GM23248 (cell line): ENCODE data around the gene MTCH2. TPM values are rescaled to one million over a fixed set of nuclear protein-coding genes. Genes with fewer than 3 reads are reported as not detected.

Experiments used
- DNase-seq: peaks from one replicate; pipeline ENCODE4 v3.0.0-alpha.2; 2015
- H2AFZ ChIP-seq: fragments of 200-600 bp; sonication (generic); 2 replicates; pipeline ENCODE4 v1.6.1; 2016; ENCODE audit warnings: antibody characterized with exemption
- H3F3A ChIP-seq: fragments of 200-600 bp; sonication (generic); 2 replicates; pipeline ENCODE4 v1.6.1; 2016; ENCODE audit warnings: mild to moderate bottlenecking, antibody characterized with exemption, mixed run types; ENCODE audit not compliant: insufficient read depth
- H3K27ac ChIP-seq: fragments of 200-600 bp; sonication (generic); 2 replicates; pipeline ENCODE4 v1.5.1; 2016; ENCODE audit warnings: mild to moderate bottlenecking
- H3K27me3 ChIP-seq: fragments of 200-600 bp; sonication (generic); replicated peaks from 2 replicates; pipeline ENCODE4 v1.6.1; 2016; ENCODE audit warnings: mild to moderate bottlenecking; ENCODE audit not compliant: insufficient read depth
- H3K36me3 ChIP-seq: fragments of 200-600 bp; sonication (generic); 2 replicates; pipeline ENCODE4 v1.6.1; 2016; ENCODE audit warnings: low read depth, mild to moderate bottlenecking
- H3K4me1 ChIP-seq: fragments of 200-600 bp; sonication (generic); 2 replicates; pipeline ENCODE4 v1.6.1; 2016; ENCODE audit warnings: mild to moderate bottlenecking; ENCODE audit not compliant: insufficient read depth
- H3K4me2 ChIP-seq: fragments of 200-600 bp; sonication (generic); one replicate; pipeline ENCODE4 v1.6.1; 2016; ENCODE audit warnings: mild to moderate bottlenecking; ENCODE audit not compliant: unreplicated experiment
- H3K4me3 ChIP-seq: fragments of 200-600 bp; sonication (generic); 2 replicates; pipeline ENCODE4 v1.5.1; 2016; ENCODE audit warnings: mild to moderate bottlenecking
- H3K79me2 ChIP-seq: fragments of 200-600 bp; sonication (generic); 2 replicates; pipeline ENCODE4 v1.6.1; 2016; ENCODE audit warnings: mild to moderate bottlenecking; ENCODE audit not compliant: insufficient read depth
- H3K9ac ChIP-seq: fragments of 200-600 bp; sonication (generic); 2 replicates; pipeline ENCODE4 v1.6.1; 2016; ENCODE audit warnings: mild to moderate bottlenecking
- H3K9me2 ChIP-seq: fragments of 200-600 bp; sonication (generic); 2 replicates; pipeline ENCODE4 v1.6.1; 2016; ENCODE audit warnings: mixed run types, mild to moderate bottlenecking, moderate library complexity; ENCODE audit not compliant: insufficient read depth
- H3K9me3 ChIP-seq: fragments of 200-600 bp; sonication (generic); one replicate; pipeline ENCODE4 v1.6.1; 2017; ENCODE audit warnings: low read depth
- H4K20me1 ChIP-seq: fragments of 200-600 bp; sonication (generic); 2 replicates; pipeline ENCODE4 v1.6.0; 2016; ENCODE audit not compliant: insufficient read depth
- EZH2 ChIP-seq: fragments of 200-600 bp; sonication (generic); IDR thresholded peaks from 2 replicates; pipeline ENCODE4 v1.6.1; 2018; ENCODE audit warnings: antibody characterized with exemption, mild to moderate bottlenecking; ENCODE audit not compliant: insufficient read depth, poor library complexity, severe bottlenecking
- EZH2phosphoT487 ChIP-seq: fragments of 200-600 bp; sonication (generic); IDR thresholded peaks from 2 replicates; pipeline ENCODE4 v1.6.1; 2018; ENCODE audit warnings: antibody characterized with exemption, moderate library complexity, mild to moderate bottlenecking, low read depth; ENCODE audit not compliant: insufficient read depth
- WGBS, 2 experiments: methylation state at CpG; one replicate each; pipeline ENCODE4 v1.1.6; 2015 to 2017; ENCODE audit warnings: low lambda C conversion rate in 2 of 2, low coverage in 1 of 2; ENCODE audit errors: missing lambda C conversion rate in 2 of 2; 5-methylcytosine and 5-hydroxymethylcytosine counted together
- in situ Hi-C: fragments of 300-500 bp; cut with MboI; formaldehyde crosslinking; loops from 2 replicates; pipeline ENCODE4 v1.15.0; 2020
- polyA plus RNA-seq: library from polyadenylated mRNA; unstranded; fragments of >200 nt; fragmentation: Nextera tagmentation; extraction: Ambion mirVana; gene quantifications from 2 replicates; pipeline ENCODE4 v1.2.1, GENCODE V29; 2016
- total RNA-seq: library from RNA; depleted of rRNA; stranded (reverse); fragments of >200 nt; shearing (Covaris generic); gene quantifications from 2 replicates; pipeline ENCODE4 v1.2.3, GENCODE V29; 2014

The MTCH2 gene
- total and polyA plus RNA-seq, 2 experiments from 2014 or later = 84.2 to 169 TPM

DNA sequence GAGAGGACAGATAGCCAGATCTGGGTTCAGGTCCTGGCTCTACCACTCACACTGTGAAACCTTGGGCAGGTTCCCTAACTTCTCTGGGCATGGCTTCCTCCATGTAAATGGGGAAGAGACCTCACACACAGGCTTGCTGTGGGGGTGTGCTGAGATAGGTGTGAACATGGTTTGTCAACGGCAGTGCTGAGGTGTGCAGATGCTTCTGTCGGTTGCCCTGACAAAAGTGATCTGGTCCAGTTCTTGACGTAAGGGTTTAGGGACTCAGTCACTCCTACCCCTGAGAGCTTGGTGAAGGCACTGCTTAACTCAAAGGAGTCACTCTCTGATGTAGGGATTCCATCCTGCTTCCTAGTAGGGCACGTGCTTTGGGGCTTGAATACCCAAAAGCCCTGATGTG is 50.1 kb downstream of the MTCH2 start:
- Histone ChIP-seq H3K4me1 (0 out of 2 replicates have a peak, but pooled peaks cover 3% of the 10 kb centered on the region), H3K79me2 (no peaks in the 10 kb centered on the region), H3K4me3 (no peak overlapping the region), H3K4me2 (no peak overlapping the region), H3K9me2 (no peaks in the 10 kb centered on the region), H3K27ac (no peak overlapping the region), H3K9ac (no peak overlapping the region), H3K36me3 (no peaks in the 10 kb centered on the region), H2AFZ (no peak overlapping the region), H3K9me3 (no peaks in the 10 kb centered on the region), H3F3A (no peaks in the 10 kb centered on the region), H3K27me3 (peaks cover 35% of the 10 kb centered on the region), H4K20me1 (no peaks in the 10 kb centered on the region)
- no peak for DNase-seq
- in situ Hi-C loops = no loop called here
- 37 to 39% methylated on average over 4 of the region's 4 CpGs for WGBS, 2 experiments
- TF ChIP-seq EZH2phosphoT487 (no peak), EZH2 (no peak)

DNA sequence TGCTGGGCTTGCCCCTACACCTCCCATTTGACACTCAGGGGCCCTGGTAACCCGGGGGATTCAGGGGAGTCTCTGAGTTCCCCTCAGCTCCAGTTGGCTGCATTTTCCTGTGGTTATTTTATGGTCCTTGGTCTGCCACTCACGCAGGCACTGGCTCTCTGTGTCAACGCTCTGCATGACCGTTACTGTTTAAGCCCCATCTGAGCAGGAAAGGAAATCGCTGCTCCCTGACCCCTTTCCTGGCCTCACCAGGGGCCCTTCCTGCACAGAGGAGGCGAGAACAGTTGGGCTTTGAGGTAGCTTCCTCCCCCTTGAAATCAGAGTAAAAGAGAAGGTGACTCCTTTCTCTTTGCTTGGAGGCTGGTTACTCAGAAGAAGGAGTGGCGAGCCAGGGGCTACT is 50.6 kb downstream of the MTCH2 start:
- no peak overlapping the region for H3K4me3 ChIP-seq
- H3F3A ChIP-seq = no peaks in the 10 kb centered on the region

DNA sequence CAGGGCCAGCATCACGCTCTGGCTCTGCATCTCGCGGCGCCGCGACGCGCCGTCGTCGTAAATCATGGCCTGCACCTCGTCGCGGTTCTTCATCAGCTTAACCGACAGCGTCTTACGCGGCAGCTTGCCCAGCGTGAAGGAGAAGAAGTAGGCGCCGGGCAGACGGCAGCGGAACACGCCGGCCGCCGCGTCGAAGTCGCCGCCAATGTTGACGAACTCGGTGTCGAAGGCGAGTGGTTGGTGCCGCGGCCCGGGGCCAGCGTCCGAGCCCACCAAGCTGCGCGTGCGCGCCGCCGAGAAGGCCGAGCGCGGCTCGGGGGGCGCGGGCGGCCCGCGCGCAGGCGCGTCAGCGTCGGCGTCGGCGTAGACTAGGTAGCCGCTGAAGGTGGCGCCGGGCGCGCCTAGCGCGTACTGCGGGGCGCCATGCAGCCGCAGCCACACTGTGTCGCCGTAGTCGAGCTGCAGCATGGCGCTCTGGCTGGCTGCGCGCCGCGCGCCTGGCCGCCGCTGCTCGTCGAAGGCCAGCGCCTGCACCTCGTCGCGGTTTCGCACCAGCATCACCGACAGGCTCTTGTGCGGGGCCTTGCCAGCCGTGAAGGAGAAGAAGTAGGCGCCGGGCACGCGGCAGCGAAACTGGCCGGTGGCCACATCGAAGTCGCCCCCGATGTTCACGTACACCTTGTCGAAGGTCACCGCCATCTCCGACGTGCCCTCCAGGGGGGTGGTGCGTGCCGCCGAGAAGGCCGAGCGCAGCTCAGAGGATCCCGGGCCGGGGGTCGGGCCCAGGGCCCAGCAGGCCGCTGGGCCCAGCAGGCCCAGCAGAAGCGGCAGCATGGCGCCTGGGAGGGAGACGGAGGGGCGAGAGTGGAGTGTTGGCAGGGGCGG is 52.1 kb downstream of the MTCH2 start:
- TF ChIP-seq EZH2 (no peak), EZH2phosphoT487 (no peak)
- Histone ChIP-seq H3K4me2 (no peak overlapping the region), H3K36me3 (no peaks in the 10 kb centered on the region), H3K4me1 (0 out of 2 replicates have a peak, but pooled peaks cover 3% of the 10 kb centered on the region), H3K9me2 (no peaks in the 10 kb centered on the region), H3K9ac (no peak overlapping the region), H3K27ac (no peak overlapping the region), H3K27me3 (peaks cover 31% of the 10 kb centered on the region), H3F3A (no peaks in the 10 kb centered on the region), H3K4me3 (no peak overlapping the region), H3K9me3 (no peaks in the 10 kb centered on the region), H2AFZ (no peak overlapping the region), H4K20me1 (no peaks in the 10 kb centered on the region), H3K79me2 (no peaks in the 10 kb centered on the region)
- no peak for DNase-seq
- in situ Hi-C loops = no loop called here
- 85 to 94% methylated on average over 83 to 122 of the region's 122 CpGs for WGBS, 2 experiments

More for the DNA sequence above, 50.6 kb downstream of the MTCH2 start:
- Histone ChIP-seq H3K4me1 (0 out of 2 replicates have a peak, but pooled peaks cover 3% of the 10 kb centered on the region), H3K9me3 (no peaks in the 10 kb centered on the region), H3K4me2 (no peak overlapping the region), H3K36me3 (no peaks in the 10 kb centered on the region), H4K20me1 (no peaks in the 10 kb centered on the region), H3K27ac (no peak overlapping the region), H3K9me2 (no peaks in the 10 kb centered on the region), H3K9ac (no peak overlapping the region), H3K79me2 (no peaks in the 10 kb centered on the region), H3K27me3 (peaks cover 35% of the 10 kb centered on the region), H2AFZ (no peak overlapping the region)
- TF ChIP-seq EZH2 = no peak
- TF ChIP-seq EZH2phosphoT487 = no peak
- in situ Hi-C loops = no loop called here
- WGBS, 2 experiments = 68 to 80% methylated on average over 7 of the region's 7 CpGs
- DNase-seq = no peak

DNA sequence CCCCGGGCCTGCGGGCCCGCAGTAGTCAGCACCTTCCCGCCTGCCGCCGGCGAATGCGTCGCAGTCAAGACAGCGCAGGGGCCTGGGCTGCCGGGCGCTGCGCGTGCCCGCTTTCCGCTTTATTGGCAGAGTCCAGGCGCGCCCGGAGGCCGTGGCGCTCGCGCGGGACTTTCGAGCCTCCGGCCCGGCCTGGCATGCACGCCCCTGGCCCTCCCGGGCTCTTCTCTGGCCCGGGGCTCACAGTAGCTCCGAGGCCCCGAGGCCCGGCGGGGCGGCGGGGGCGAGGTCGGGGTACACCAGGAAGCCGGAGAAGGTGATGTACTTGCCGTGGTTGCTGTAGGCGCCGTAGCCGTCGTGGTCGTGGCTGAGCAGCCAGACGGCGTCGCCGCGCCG is 52.8 kb downstream of the MTCH2 start:
- Histone ChIP-seq H2AFZ (no peak overlapping the region), H3K4me1 (0 out of 2 replicates have a peak, but pooled peaks cover 3% of the 10 kb centered on the region), H3K27ac (no peak overlapping the region), H3K9me3 (no peaks in the 10 kb centered on the region), H3K4me3 (no peak overlapping the region), H3F3A (no peaks in the 10 kb centered on the region), H3K79me2 (no peaks in the 10 kb centered on the region), H3K4me2 (no peak overlapping the region), H3K27me3 (peaks cover 25% of the 10 kb centered on the region), H4K20me1 (no peaks in the 10 kb centered on the region), H3K36me3 (no peaks in the 10 kb centered on the region; the same call in 1 of the 2 replicates), H3K9me2 (no peaks in the 10 kb centered on the region), H3K9ac (no peak overlapping the region)
- DNase-seq = no peak
- in situ Hi-C loops = no loop called here
- no peak for TF ChIP-seq EZH2phosphoT487
- 80 to 82% methylated on average over 49 to 50 of the region's 51 CpGs for WGBS, 2 experiments
